ENCODE data around the gene TRHDE.

TRHDE gene

DNA sequence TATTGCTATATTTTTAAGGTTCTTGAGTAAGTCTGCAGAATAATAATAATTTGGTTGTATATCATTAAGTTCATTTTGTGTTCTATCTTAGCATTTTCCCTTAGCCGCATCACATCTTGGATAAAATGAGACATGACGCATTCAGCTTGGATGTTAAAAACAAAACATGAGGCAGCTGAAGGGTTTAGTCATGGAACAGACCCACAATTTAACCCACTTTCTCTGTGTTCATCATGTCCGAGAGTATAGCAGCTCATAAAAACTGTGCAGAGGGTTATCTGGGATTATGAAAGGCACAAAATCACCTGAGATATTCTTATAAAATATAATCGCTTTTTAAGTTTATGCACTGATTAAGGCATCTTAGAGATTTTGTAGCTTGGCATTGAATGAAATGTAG lies 219.3 kb downstream of the TRHDE start:
- no peak overlapping the region for H3K27ac ChIP-seq
- CTCF ChIA-PET = no interaction called here
- no peak for DNase-seq (ENCODE audit: low spot score)
- POLR2A ChIA-PET (ENCODE audit: low non-redundant PET) = no interaction called here
- TF ChIP-seq, protein P1, sequence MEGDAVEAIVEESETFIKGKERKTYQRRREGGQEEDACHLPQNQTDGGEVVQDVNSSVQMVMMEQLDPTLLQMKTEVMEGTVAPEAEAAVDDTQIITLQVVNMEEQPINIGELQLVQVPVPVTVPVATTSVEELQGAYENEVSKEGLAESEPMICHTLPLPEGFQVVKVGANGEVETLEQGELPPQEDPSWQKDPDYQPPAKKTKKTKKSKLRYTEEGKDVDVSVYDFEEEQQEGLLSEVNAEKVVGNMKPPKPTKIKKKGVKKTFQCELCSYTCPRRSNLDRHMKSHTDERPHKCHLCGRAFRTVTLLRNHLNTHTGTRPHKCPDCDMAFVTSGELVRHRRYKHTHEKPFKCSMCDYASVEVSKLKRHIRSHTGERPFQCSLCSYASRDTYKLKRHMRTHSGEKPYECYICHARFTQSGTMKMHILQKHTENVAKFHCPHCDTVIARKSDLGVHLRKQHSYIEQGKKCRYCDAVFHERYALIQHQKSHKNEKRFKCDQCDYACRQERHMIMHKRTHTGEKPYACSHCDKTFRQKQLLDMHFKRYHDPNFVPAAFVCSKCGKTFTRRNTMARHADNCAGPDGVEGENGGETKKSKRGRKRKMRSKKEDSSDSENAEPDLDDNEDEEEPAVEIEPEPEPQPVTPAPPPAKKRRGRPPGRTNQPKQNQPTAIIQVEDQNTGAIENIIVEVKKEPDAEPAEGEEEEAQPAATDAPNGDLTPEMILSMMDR (conservative IDR thresholded peaks at IDR 0.05; ENCODE audit: low read depth) = no peak

DNA sequence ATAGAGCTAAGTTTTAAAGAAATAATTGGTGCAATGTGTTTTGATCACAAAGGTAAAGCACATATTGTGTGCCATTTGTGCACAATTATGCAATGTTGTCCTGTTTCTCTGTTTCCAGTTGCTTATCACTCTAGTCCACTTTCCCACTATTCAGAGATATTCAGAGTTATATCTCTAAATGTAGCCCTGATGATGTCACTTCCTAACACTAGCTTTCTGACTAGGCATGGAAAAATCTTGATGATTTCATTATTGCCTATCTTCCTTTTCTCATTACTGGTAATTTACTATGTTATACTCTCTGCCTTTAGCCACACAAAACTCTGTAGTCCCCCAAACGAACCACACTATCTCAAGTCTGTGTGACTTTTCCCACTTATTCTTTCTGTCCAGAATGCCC lies 221.2 kb downstream of the TRHDE start:
- CTCF ChIA-PET = no interaction called here
- no peak for DNase-seq (ENCODE audit: low spot score)
- POLR2A ChIA-PET (ENCODE audit: low non-redundant PET) = no interaction called here
- TF ChIP-seq, protein P1 (conservative IDR thresholded peaks at IDR 0.05; ENCODE audit: low read depth) = no peak
- H3K27ac ChIP-seq = no peak overlapping the region

DNA sequence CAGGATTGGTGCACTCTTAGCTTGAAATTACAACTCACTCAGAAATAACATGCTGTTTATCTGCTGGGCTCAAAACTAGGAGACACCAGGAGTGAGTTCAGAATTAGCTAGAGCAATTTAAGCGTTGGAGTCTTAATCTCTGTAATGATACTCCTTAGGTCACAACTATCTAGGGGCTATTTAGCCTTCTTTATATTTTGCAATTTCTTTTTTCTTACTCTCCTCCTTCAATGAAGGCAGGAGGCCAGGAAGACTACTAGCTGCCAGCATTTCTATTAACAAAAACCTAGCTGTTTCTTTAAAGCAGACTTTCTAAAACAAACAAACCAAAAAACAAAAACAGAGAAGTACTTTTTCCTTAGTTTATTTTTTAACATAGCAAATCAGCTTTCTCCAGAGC lies 226.2 kb downstream of the TRHDE start:
- ChIA-PET POLR2A (ENCODE audit: low non-redundant PET) (no interaction called here), CTCF (no interaction called here)
- TF ChIP-seq, protein P1 (conservative IDR thresholded peaks at IDR 0.05; ENCODE audit: low read depth) = no peak
- H3K27ac ChIP-seq = no peak overlapping the region
- DNase-seq (ENCODE audit: low spot score) = no peak

DNA sequence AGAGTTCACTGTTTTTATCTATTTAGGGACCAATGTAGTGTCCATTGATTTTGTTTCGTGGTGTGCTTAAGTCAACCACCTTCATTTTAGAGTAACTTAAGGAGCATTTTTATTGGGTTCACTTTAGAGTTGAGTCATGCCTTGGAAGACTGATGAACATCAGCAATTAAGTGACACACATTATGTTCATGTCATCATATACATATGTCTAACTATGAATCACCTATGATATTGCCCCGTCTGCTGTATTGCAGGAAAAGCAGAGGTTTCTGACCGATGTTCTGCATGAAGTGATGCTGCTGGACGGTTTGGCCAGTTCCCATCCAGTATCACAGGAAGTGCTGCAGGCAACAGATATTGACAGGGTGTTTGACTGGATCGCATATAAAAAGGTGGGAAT lies 227.1 kb downstream of the TRHDE start:
- TF ChIP-seq, protein P1 (conservative IDR thresholded peaks at IDR 0.05; ENCODE audit: low read depth) = no peak
- H3K27ac ChIP-seq = no peak overlapping the region
- no peak for DNase-seq (ENCODE audit: low spot score)
- ChIA-PET CTCF (no interaction called here), POLR2A (ENCODE audit: low non-redundant PET) (no interaction called here)

DNA sequence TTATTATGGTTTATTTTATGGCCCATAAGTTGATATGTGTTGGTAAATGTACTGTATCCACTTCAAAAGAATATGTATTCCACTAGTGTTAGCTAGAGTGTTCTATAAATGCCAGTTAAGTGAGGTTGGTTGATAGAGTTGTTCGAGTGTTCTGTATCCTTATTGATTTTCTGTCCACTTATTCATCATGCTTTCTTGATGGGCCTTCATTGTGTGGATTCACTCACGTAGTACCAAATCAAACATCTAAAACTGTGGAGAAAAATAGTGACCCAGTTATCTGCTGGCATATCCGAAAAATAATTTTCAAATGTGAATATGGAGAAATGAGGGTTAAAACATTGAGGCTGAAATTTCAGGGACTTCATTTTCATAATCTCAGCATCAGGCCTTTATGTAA lies 230.4 kb downstream of the TRHDE start:
- no peak overlapping the region for H3K27ac ChIP-seq
- DNase-seq (ENCODE audit: low spot score) = no peak
- POLR2A ChIA-PET (ENCODE audit: low non-redundant PET) = no interaction called here
- TF ChIP-seq, protein P1 (conservative IDR thresholded peaks at IDR 0.05; ENCODE audit: low read depth) = no peak
- CTCF ChIA-PET = interaction anchor here (0.6 kb wide), 1 partner anchor 16 kb away, joined by 4 read pairs; no protein-coding TSS in a partner anchor

DNA sequence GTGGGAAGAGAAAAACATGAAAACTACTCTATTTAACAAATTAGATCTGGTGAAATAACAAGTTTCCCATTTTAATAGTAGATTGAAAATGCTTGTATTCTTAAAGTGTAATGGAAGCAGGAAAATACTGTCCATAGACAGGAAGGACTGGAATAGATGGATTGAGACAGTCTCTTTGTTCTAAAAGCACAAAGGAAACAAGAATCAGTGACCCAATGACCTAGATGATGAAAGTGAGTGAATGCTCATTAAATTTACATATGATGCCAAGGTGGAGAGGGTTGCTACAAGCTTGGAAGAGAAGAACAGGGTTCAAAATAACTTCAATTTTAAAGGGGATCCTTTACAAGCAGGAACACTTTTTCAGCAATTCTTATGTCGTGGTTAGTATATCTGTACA lies 233.1 kb downstream of the TRHDE start:
- CTCF ChIA-PET = no interaction called here
- TF ChIP-seq, protein P1 (conservative IDR thresholded peaks at IDR 0.05; ENCODE audit: low read depth) = no peak
- POLR2A ChIA-PET (ENCODE audit: low non-redundant PET) = no interaction called here
- H3K27ac ChIP-seq = no peak overlapping the region
- DNase-seq (ENCODE audit: low spot score) = no peak

DNA sequence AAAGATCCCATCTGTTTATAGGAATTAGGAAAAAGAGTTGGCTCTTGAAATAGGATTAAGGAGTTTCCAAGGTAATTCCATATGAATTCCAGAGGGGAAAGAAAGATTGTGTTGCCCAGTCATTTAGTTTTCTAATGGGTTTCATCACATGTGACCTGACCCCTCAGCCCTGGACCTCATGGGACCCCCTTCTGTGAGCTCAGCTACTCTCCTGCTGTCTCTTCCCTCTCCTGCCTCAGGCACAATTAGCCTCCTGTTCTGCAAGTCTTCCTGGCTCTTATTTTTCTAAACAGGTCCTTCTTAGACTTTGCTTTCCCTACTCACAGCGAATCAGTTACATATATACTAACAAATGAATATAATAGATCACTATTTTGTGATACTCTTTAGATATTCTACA lies 237.7 kb downstream of the TRHDE start:
- POLR2A ChIA-PET (ENCODE audit: low non-redundant PET) = no interaction called here
- DNase-seq (ENCODE audit: low spot score) = no peak
- TF ChIP-seq, protein P1 (conservative IDR thresholded peaks at IDR 0.05; ENCODE audit: low read depth) = no peak
- no peak overlapping the region for H3K27ac ChIP-seq
- CTCF ChIA-PET = no interaction called here

All from RWPE1 (cell line).